Left renal cortex interstitium (tissue), 4 donors: Measurements from ENCODE around the gene PCK1. TPM values are rescaled to one million over a fixed set of nuclear protein-coding genes. Genes with fewer than 3 reads are reported as not detected.

ENCODE experiments used
- DNase-seq, 4 donors: peaks; one replicate each; pipeline ENCODE4 v3.0.0-alpha.2; 2013; ENCODE audit warnings: low read depth in 4 of 4, low spot score in 2 of 4, missing footprints in 1 of 4
- polyA plus RNA-seq, 4 donors: library from polyadenylated mRNA; unstranded; fragments of 120-200 nt; gene quantifications; one replicate each; pipeline ENCODE4 v1.2.1, GENCODE V29; 2013; ENCODE audit not compliant: insufficient read length in 4 of 4

PCK1 gene
- polyA plus RNA-seq, 4 donors: 4.1 to 18.8 (median 12.1) TPM

DNA sequence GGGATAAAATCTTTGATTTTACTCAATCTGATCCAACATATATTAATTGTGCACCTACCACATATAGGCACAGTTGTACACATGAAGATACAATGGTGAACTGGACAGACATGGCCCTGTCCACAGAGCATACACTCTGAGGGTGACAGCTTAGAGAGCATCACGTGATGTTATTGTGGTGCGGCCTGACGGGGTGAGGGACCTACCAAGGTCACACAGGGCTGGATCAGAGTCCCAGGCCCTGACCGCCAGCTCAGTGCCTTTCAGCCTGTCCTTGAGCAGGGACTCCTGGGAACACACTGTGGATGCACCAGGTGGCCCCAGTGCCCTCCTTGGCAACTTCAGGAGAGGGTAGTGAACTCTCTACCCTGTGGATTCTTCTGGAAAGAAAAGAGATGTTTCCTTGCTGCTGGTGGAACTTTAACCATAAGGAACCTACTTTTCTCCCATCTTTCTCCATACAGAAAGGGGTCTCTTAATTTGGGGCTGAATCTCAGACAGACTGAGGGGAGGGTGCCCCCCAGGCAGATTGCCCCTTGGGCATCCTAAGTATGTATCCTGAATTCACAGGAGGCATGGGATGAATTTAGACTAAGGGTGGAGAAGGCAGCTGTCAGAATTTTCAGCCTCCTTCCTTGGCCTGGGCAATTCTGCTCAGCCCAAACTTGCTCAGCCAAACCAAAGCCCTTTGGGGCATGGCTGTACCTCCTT, 26.5 kb downstream of the PCK1 start:
- no peak for DNase-seq

DNA sequence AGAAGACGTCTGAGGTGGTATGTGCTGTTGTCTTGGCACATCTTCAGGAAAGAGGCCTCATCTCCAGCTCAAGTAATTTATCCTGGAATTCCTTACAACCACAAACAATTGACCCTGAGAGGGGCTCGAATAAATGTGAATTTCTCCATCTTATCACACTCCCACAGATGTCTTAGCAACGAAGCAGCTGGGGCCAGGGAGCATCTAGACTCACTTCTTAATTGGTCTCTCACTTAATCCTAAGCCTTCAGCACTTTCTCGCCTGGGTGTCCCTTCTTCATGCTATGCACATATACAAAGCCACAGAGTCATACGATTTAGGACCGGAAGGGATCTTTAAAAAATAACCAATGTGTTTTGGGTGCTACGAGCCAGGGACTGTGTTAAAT, 27.1 kb downstream of the PCK1 start:
- no peak for DNase-seq

DNA sequence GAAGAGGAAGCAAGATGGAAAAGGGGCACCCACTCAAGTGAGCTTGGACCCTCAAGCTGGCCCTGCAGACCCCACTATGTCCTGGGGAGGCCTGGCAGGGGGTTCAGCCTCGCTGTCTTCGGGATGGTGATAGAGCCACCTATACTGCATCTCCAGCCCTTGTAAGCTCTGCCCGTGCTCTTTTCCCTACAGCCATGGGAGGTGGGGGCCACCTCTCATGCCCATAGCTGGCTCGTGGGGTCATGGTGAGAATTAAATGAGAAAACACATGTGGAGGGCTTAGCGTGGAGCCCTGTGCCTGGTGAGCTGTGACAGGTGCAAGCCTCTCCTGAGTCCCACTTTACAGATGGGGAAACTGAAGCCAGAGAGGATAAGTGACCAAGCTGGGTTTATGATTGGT, 27.7 kb downstream of the PCK1 start:
- DNase-seq: no peak

DNA sequence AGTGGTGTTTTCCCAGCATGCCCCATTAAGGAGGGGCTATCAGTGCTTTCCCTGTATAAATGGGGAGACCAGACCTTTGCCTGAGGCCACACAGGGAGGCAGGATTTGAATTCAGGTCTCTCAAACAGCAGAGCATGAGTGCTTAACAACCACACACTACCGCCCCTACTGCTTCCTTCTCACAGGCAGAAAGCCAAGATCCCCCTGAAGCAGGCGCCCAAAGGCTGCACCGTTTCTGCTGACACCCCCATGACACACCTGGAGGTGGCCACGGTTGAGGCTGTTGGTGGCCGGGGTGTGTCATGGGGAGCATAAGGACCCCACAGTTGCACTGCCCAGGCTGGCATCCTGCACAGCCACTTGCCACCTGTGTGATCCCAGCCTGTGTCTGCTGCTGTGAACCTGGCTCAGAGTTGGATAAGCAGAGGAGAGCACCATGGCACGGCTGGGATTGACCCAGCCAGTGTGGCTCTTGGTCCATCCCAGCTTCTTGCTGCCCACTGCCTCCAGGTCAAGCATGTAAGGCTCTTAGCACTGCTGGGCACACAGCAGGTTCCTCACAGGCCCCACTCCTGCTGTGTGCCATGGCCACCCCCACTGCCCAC, 28.3 kb downstream of the PCK1 start:
- DNase-seq: no peak

DNA sequence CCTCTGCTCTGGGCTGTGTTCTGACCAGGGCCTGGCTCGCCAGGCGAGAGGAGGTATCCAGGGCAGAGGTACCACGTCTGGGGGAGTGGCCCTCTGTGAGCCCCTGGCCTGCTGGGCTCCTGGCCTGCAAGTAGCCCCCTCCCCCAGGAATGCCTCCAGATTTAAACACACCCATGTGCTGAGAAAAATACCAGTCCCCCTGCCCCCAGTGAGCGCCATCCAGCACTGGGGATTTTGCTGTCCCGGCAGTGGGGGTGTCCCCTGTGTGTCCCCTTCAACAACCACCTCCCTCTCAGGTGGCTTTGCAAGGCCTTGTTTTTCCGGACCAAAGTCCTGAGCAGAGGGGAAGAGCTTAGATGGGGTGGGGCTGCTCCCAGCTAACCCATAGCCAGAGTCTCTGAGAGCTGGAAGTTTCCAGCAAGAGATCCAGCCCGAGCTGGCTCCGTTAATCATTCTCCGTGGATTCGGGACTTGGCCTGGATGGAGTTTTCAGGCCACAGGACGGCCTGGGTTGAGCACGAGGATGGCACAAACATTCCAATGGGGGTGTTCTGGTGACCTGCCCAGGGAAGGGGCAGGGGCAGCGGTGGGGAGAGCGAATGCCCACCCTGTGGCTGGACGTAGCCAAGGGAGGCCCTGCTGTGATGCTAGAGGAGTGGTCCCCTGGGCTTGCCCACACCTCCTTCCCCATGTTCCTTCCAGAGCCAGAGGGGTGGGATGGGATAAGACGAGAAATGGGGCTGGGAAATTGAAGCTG, 29.0 kb downstream of the PCK1 start:
- no peak for DNase-seq

DNA sequence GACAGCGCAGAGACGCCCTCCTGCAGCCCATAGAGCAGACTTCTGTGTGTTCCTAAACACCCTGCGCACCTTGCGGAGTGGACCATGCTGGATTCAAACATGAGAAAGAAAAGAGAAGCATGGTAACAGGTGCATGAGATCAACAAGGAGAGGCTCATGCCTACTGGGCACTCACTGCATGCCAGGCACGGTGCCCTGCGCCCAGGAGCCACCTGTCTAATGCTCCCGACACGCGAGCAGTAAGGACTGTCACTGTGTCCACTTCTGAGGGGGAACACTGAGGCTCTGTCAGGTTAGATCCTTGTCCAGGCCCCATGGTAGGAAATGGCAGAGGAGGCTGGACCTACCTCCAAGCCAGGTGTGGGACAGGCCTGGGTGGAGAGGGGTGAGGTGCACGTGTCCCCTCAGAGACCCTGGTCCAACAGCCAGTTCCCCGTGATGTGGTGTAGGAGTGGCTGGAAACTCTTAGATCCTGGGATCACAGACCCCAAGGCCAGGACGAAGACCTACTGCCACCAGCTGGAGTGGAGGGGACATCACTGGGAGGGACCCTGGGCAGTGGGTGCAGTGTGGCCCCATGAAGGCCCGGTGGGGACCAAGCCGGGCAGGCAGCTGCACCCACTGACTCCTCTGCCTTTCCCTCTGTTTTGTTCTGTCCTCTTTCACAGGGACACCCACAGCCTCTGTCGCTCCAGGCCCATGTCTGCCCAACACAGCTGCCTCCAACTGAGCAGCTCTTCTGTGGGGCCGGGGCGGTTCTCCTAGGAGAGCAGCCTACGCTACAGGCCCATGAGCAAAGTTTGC, 29.8 kb downstream of the PCK1 start:
- no peak for DNase-seq

DNA sequence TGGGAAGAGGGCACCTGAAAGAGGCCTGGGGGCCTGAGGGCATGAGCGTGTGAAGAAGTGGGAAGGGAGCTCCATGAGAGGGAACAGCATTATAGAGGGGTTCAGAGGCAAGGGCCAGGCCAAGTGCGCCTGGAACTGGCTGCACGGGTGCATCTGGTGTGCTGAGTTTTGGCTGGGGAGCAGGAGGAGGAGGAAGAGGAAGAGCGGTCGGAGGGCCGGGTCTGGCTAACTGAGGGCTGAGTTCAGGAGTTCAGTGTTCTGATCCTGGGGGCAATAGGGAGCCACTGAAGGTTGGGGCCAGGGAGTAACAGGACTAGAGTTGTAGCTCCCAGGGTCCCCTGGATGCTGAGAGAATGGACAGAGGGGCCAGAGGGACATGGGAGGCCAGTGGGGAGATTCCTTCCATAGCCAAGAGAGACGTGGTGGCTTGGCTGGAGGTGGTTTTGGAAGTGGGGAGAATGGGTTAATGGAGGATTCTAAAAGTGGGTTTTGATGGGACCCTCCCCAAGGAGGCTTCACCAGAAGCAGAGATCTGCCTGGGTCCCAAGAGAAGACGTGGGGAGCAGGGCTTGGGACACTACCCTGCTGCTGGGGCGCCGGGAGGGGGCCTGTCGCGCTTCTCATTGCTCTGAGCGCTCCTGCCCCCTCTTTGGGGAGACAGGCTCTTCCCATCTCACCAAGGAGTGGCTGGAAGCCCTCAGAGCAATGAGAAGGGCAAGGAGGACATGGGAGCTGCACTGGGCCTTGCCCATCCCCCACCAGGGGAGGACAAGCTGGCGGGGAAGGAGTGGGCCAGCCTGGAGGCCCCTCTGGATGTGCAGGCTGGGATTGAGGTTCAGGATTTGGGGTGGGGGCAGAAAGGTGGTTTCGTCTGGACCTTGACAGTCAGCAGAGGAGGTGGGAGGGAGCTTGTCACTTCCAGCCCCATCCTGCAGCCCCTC, 30.6 kb downstream of the PCK1 start:
- DNase-seq: no peak

DNA sequence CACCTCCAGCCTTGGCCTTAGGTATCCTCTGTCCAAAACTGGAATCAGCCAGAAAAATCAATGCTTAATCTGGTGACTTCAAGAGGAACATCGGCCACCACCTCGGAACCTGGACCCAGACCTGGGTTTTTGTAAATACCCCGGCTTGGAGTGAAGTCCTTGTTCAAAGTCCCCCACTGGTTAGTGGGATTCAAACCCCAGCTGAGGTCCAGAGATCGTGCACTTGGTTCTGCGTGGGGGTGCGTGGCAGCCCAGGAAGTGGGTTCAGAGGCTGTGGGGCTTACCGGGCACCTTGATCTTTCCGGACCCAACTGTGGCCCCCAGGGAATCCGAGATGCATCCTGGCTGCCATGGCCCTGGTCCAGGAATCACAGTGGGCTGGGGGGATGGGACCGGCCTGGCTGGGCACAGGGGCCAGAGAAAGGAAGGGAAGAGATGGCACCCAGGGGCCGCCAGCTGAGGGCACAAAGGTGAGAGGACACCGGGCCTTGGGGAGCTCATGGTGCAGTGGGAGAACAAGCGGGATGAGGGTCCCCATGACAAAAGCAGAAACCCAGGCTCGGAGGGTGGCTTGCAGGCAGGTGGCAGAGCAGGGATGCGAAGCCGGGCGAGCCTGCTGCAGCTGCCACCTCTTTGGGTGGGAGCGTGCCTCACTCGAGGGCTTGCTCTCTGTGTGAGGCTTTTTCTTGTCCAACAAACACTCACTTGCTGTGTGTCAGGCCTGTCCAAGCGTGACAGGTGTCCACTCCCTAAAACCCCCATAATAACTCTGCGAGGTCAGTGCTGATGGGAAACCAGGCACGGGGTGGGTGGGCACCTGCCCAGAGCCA, 31.6 kb downstream of the PCK1 start:
- no peak for DNase-seq

DNA sequence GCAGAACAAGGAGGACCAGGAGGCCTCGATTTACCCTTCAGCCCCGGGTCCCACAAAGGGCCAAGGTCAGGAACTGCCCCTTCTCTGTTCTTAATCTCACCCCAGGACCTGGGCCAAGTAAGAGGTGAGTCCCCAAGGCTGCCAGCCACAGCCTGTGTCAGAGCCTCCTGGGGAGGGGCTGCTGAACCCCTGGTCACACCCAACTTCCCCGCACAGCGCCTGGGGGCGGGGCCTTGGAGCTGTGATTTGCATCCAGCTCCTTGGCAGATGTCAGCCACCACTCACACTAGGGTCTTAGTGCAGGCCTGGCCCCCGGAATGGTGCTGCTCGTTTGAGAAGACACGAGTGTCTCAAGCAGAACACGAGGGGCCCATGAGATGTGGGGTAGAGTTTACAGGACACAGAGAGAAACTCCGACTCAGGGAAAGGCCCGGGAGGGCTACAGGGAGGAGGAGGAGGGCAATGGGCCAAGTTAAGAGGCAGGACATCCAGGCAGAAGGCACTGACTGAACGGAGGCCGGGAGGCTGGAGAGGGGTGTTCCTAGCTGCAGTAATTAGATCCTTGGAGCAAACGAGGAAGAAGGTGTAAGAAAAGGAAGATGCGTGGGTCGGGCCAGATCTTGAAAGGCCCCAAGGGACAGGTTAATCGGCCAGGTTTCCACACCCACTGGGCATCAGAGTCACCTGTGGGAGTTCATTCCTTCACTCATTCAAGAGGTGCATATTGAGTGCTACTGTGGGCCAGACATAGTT, 32.4 kb downstream of the PCK1 start:
- no peak for DNase-seq

DNA sequence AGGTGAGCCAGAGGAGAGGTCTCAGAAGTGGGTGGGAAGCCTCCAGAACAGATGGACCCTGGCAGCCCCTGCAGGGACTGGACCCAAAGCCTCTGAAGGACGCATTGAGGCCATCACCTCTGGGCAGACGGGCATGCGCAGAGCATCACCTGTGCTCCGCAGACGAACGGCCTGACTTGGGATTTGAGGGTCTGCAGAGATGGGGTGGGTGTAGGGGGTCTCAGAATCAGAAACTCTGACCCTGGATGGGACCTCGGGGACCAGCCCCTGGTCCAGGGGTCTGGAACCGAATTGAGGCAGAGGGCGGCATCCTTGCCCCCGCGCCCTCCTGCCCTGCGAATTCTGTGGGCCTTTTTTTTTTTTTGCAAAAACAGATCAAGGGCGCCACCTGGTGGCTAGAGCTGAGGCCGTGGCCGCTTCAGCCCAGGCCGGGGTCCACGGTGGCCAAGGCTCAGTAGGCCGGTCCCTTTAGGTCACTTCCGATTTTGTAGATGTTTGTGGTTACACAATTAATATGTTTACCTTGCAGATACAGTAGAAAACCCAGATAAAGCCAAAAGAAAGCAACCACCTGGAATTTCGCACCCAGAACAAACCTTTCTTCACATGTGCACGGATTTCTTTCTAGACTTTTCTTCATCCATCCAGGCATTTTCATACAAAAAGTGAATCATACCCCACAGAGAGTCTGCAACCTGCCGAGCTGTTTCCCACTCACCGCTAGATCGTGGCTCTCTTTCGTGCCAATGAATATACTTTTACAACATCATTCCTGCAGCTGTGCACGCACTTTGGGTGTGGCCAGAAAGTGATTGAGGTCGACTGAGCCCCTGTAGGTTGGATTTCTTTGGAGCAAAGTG, 33.4 kb downstream of the PCK1 start:
- no peak for DNase-seq

DNA sequence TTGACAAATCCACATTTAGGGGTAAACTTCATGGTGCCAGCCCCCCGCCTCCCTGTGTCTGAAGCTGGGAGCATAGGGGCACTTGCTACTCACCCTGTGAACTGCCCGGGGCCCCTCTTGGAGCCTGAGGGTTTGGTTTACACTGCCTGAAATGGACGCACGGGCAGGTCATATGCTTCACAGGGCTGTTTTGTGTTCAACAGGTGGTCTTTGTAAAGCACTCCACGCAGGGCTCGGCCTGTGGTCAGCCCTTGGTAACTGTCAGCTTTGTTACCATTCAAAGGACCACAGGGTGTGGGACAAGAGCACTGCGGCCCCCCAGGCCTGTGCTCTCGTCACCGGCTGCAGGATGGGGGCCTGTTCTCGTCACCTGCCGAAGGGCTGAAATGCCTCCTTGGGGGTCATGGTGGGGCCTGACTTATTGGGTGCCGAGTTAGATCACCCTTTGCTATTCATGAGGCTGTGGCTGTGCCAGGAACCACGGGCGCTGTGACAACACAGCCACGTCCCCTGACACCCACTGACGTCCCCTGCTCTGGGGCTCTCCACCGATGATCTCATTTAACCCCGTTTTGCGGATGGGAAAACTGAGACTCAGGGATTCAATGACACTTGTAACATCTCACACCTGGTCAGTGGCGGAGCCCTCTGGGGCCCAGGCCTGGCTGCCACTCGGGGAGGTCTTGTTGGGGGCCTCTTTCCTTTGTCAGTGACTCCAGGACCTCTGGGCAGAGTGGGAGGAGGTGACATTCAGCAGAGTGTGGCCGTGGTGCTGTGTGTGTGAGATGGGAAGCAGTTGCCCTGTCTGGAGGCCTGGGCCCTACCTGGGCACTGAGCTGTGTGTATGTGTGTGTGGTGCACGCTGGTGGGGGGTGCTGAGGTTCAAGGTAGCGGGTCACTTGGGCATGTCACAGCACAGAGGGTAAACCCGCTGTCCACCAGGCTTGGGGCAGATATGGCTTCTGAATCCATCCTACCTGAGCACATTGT, 34.4 kb downstream of the PCK1 start:
- DNase-seq: no peak

DNA sequence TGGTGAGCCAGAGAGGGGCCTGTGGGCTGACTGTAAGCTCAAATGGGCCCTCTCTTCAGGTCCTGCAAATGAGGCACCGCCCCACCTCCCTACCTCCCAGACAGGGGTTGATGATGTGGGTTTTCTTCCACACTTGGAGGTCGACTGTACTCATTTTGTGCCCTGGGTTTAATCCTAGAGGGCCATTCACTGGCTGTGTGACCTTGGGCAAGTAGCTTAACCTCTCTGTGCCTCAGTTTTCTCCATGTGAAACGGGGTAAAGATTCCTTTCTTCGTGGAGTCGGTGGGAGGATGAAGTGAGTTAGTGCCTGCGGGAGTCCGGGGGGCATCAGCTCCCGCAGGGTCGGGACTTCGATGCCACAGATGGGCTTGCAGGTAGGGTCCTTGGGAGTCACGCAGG, 35.4 kb downstream of the PCK1 start:
- no peak for DNase-seq

DNA sequence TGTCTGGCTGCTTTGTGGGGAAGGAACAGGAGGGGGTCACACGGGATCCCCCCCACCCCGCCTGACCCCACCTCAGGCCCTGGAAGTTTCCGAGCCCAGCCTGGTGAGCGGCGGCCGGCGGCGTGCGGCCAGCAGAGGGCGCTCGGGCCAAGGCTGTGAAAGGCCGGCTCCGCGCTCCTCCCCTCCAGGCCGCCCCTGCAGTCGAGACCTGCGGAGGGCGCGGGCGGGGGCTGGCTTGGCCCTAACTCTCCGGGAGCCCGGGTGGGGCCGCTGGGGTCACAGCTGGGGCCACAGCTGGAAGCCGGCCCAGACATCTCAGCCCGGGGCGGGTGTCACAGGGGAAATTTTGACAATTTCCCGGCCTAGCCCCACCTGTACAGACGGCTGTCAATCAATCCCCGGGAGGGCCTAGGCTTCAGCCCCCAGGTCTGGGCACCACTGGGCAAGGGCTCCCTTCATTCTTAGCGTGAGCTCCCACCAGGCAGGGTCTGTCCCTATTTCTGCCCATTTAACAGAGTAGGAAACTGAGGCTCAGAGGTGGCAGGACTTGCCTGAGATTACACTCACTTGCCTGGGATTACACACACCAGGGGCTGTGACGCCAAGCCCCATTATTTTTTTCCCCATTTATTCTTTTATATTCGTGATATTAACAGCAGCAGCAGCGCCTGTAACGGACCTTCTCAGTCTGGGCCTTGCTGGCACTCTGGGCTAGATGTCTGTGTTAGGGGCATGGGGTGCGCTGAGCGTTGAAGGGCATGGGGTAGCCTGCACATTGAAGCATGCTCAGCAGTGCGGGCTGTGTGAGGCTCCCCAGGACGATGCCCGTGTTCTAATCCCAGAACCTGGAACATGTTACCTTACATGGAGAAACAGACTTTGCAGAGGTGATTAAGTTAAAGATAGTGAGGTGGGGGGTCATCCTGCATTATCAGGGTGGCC, 36.4 kb downstream of the PCK1 start:
- DNase-seq: no peak

DNA sequence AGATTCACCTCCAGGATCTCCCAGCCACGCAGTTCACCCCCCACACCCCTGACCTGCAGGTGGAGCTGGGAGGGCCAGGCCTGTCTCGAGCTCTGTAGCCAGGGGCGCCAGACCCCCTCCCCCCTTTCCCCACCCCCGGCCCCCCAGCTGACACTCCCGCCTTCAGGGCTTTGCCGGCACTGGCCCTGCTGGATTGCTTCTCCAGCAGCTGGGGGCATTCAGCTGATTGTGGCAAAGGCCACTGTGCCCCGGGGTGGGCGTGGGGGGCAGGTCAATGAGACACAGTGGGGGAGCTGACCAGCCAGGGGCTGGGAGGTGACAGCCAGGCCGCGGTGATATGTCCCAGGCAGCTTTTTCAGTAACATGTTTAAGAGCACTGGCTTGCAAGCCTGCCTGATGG, 37.1 kb downstream of the PCK1 start:
- DNase-seq: no peak

DNA sequence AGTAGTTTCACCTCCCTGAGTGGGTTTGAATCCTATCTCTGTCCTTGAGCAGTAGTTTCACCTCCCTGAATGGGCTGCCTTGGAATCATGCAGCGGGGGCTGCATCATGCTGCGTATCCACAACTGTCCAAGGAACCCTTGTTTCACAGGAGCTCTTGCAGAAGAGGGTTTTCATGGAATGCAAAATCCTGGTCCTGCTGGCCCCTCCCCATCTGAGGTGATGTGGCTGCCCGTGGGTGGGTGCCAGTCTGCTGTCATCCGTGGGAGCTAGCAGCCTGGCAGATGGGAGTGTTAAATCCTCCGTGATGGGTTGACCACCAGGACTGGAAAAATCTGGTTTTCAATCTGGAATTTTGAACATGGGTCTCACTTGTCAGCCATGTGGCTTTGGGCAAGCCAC, 37.6 kb downstream of the PCK1 start:
- no peak for DNase-seq
